Neural cell (in vitro differentiated cells): ENCODE data around the gene CAMK2G.

Source experiments
- CTCF ChIP-seq: fragments of 450-650 bp; IDR thresholded peaks from 2 replicates; pipeline ENCODE4 v1.5.1; 2014; ENCODE audit warnings: antibody characterized with exemption, mild to moderate bottlenecking, moderate library complexity; ENCODE audit not compliant: poor library complexity, severe bottlenecking
- SMC3 ChIP-seq: fragments of 450-650 bp; conservative IDR thresholded peaks from 2 replicates; pipeline ENCODE4 v1.6.1; 2014; ENCODE audit warnings: antibody characterized with exemption, mild to moderate bottlenecking, moderate library complexity; ENCODE audit not compliant: poor library complexity

- TF ChIP-seq SMC3, result no peak
- no peak for TF ChIP-seq CTCF
Observed at GRCh38 chr10:73871295-73872189, 2.8 kb downstream of the CAMK2G start.
